Measurements from ENCODE around the gene TNFRSF1B. TPM values are rescaled to one million over a fixed set of nuclear protein-coding genes. Genes with fewer than 3 reads are reported as not detected.

TNFRSF1B gene
- total and polyA plus RNA-seq, 2 of the 8 experiments (the other 6 are each of a cell fraction or from before 2014, with no cell fraction given), result 1.7 to 2.9 TPM

- TF ChIP-seq CHD7 (IDR thresholded peaks at IDR 0.05; ENCODE audit: insufficient replicate concordance, low read length), result no peak
These were observed 48.5 kb downstream of the TNFRSF1B start (continued) for GRCh38 chr1:12215118-12215961.

Measured in H1 (cell line).